Measurements from ENCODE around the gene ETFDH.
"Not testable (repeated sequence)": the region's sequence is repeated elsewhere in the genome, so short reads cannot be mapped to it uniquely, and the experiment has no call there.

The ETFDH gene

DNA sequence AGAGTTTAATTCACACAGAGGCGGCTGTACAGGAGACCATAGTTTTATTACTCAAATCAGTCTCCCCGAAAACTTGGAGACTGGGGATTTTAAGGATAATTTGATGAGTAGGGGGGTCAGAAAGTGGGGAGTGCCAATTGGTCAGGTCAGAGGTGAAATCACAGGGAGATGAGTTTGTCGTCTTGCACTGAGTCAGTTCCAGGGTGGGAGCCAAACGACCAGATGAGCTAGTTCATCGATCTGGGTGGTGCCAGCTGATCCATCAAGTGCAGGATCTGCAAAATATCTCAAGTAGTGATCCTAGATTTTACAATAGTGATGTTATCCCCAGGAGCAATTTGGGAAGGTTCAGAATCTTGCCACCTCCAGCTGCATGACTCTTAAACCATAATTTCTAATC is 4.0 kb downstream of the ETFDH start:
- no peak overlapping the region for H3K4me3 ChIP-seq
- H3K9ac ChIP-seq: no peak overlapping the region
- no peak overlapping the region for H3K4me2 ChIP-seq
- H3K9me3 ChIP-seq: no peaks in the 10 kb centered on the region
- H3K4me1 ChIP-seq: peaks cover 13% of the 10 kb centered on the region
- H3K27me3 ChIP-seq: no peaks in the 10 kb centered on the region
- no peaks in the 10 kb centered on the region for H4K20me1 ChIP-seq
- no peak for TF ChIP-seq Cebpa-rat (IDR thresholded peaks at IDR 0.05)
- H3K27ac ChIP-seq: no peak overlapping the region
- 0 out of 2 replicates have a peak, but pooled peaks cover 5% of the 10 kb centered on the region for H3K36me3 ChIP-seq

- Histone ChIP-seq H3K4me2 (no peak overlapping the region), H4K20me1 (no peaks in the 10 kb centered on the region), H3K4me3 (no peak overlapping the region), H3K9ac (no peak overlapping the region), H3K36me3 (peaks cover 9% of the 10 kb centered on the region; the same call in 1 of the 2 replicates), H3K27me3 (no peaks in the 10 kb centered on the region), H3K27ac (no peak overlapping the region), H3K9me3 (no peaks in the 10 kb centered on the region), H3K4me1 (0 out of 2 replicates have a peak, but pooled peaks cover under 1% of the 10 kb centered on the region)
- no peak for TF ChIP-seq Cebpa-rat (IDR thresholded peaks at IDR 0.05)
Measured at GRCh38 chr4:158678767-158679166, 6.7 kb downstream of the ETFDH start.

- H3K4me2 ChIP-seq: no peak overlapping the region
- no peaks in the 10 kb centered on the region for H3K9me3 ChIP-seq
- H3K27me3 ChIP-seq: no peaks in the 10 kb centered on the region
- TF ChIP-seq Cebpa-rat (IDR thresholded peaks at IDR 0.05): no peak
- H3K9ac ChIP-seq: no peak overlapping the region
- H3K27ac ChIP-seq: no peak overlapping the region
- H3K4me1 ChIP-seq: no peaks in the 10 kb centered on the region
- no peaks in the 10 kb centered on the region for H4K20me1 ChIP-seq
- peaks cover 13% of the 10 kb centered on the region; the same call in 1 of the 2 replicates for H3K36me3 ChIP-seq
- no peak overlapping the region for H3K4me3 ChIP-seq
Measured at GRCh38 chr4:158681629-158682028, 9.5 kb downstream of the ETFDH start.

DNA sequence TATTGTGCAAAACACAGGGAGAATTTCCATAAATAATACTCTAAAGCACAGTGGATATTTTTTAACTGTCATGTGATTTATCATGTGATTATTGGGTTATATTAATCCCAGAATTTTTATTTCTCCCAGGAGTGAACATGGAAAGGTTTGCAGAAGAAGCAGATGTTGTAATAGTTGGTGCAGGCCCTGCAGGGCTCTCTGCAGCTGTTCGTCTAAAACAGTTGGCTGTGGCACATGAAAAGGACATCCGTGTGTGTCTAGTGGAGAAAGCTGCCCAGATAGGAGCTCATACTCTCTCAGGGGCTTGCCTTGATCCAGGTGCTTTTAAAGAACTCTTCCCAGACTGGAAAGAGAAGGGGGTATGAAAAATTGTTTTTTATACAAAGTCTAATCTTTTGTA is 10.0 kb downstream of the ETFDH start:
- Histone ChIP-seq H3K9ac (no peak overlapping the region), H3K27me3 (no peaks in the 10 kb centered on the region)
- no peak for TF ChIP-seq Cebpa-rat (IDR thresholded peaks at IDR 0.05)

GRCh38 chr4:158688813-158689212 is 16.7 kb downstream of the ETFDH start:
- H3K27ac ChIP-seq: no peak overlapping the region
- H3K9me3 ChIP-seq: no peaks in the 10 kb centered on the region
- no peak for TF ChIP-seq Cebpa-rat (IDR thresholded peaks at IDR 0.05)
- H3K4me3 ChIP-seq: no peak overlapping the region
- H3K9ac ChIP-seq: no peak overlapping the region
- no peaks in the 10 kb centered on the region for H3K27me3 ChIP-seq
- H3K4me1 ChIP-seq: no peaks in the 10 kb centered on the region
- peaks cover 13% of the 10 kb centered on the region for H3K36me3 ChIP-seq
- H3K4me2 ChIP-seq: no peak overlapping the region
- no peaks in the 10 kb centered on the region for H4K20me1 ChIP-seq

More for the DNA sequence above, 10.0 kb downstream of the ETFDH start:
- no peak overlapping the region for H3K27ac ChIP-seq
- no peaks in the 10 kb centered on the region for H3K4me1 ChIP-seq
- H4K20me1 ChIP-seq: no peaks in the 10 kb centered on the region
- peaks cover 13% of the 10 kb centered on the region; the same call in 1 of the 2 replicates for H3K36me3 ChIP-seq
- H3K4me3 ChIP-seq: no peak overlapping the region
- H3K4me2 ChIP-seq: no peak overlapping the region
- no peaks in the 10 kb centered on the region for H3K9me3 ChIP-seq

- H3K4me3 ChIP-seq: no peak overlapping the region
- H3K4me2 ChIP-seq: no peak overlapping the region
- H4K20me1 ChIP-seq: no peaks in the 10 kb centered on the region
- no peak for TF ChIP-seq Cebpa-rat (IDR thresholded peaks at IDR 0.05)
- H3K9me3 ChIP-seq: no peaks in the 10 kb centered on the region
- no peaks in the 10 kb centered on the region for H3K4me1 ChIP-seq
- H3K36me3 ChIP-seq: peaks cover 59% of the 10 kb centered on the region
- no peak overlapping the region for H3K9ac ChIP-seq
- H3K27me3 ChIP-seq: no peaks in the 10 kb centered on the region
- no peak overlapping the region for H3K27ac ChIP-seq
Measured at GRCh38 chr4:158704274-158704673, 32.2 kb downstream of the ETFDH start.

- H3K4me3 ChIP-seq: no peak overlapping the region
- peaks cover 96% of the 10 kb centered on the region for H3K36me3 ChIP-seq
Measured at GRCh38 chr4:158710814-158711213, 38.7 kb downstream of the ETFDH start.

GRCh38 chr4:158712622-158713021 is 40.5 kb downstream of the ETFDH start:
- H3K4me3 ChIP-seq, H3K9me3 ChIP-seq, H4K20me1 ChIP-seq, H3K27me3 ChIP-seq, H3K4me1 ChIP-seq, H3K27ac ChIP-seq, H3K4me2 ChIP-seq, H3K9ac ChIP-seq: not testable (repeated sequence)
- H3K36me3 ChIP-seq: peaks cover 95% of the 10 kb centered on the region

More at GRCh38 chr4:158710814-158711213, 38.7 kb downstream of the ETFDH start:
- no peaks in the 10 kb centered on the region for H4K20me1 ChIP-seq
- H3K27ac ChIP-seq: no peak overlapping the region
- no peaks in the 10 kb centered on the region for H3K4me1 ChIP-seq
- TF ChIP-seq Cebpa-rat (IDR thresholded peaks at IDR 0.05): no peak
- H3K9ac ChIP-seq: no peak overlapping the region
- H3K4me2 ChIP-seq: no peak overlapping the region
- H3K27me3 ChIP-seq: no peaks in the 10 kb centered on the region
- H3K9me3 ChIP-seq: no peaks in the 10 kb centered on the region

DNA sequence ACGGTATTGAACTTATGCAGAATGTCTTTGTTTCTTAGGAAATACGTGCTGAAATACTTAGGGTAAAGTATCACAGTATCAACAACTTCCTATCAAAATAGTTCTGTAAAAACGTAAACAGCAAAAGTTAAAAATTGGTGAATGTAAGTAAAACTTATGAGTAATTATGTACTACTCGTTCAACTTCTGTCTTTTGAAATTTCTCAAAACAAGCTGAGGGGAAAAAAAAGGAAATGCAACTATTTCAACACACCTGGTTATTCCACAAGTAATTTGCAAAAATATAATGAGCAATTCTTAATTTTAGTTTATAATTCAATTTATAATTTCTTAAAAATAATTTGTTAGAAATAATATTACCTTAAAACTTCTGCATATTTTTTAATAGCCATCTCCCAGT is 42.8 kb downstream of the ETFDH start:
- no peaks in the 10 kb centered on the region for H4K20me1 ChIP-seq
- H3K36me3 ChIP-seq: peaks cover 95% of the 10 kb centered on the region
- no peak overlapping the region for H3K4me2 ChIP-seq
- H3K27ac ChIP-seq: no peak overlapping the region
- no peak overlapping the region for H3K9ac ChIP-seq
- no peaks in the 10 kb centered on the region for H3K27me3 ChIP-seq
- H3K9me3 ChIP-seq: no peaks in the 10 kb centered on the region
- TF ChIP-seq Cebpa-rat (IDR thresholded peaks at IDR 0.05): no peak
- no peak overlapping the region for H3K4me3 ChIP-seq
- no peaks in the 10 kb centered on the region for H3K4me1 ChIP-seq

GRCh38 chr4:158715802-158716201 is 43.7 kb downstream of the ETFDH start:
- Histone ChIP-seq H3K4me3 (no peak overlapping the region), H3K9ac (no peak overlapping the region), H3K4me1 (no peaks in the 10 kb centered on the region), H3K27ac (no peak overlapping the region), H3K4me2 (no peak overlapping the region), H4K20me1 (no peaks in the 10 kb centered on the region), H3K9me3 (no peaks in the 10 kb centered on the region), H3K27me3 (no peaks in the 10 kb centered on the region), H3K36me3 (peaks cover 92% of the 10 kb centered on the region)
- no peak for TF ChIP-seq Cebpa-rat (IDR thresholded peaks at IDR 0.05)

DNA sequence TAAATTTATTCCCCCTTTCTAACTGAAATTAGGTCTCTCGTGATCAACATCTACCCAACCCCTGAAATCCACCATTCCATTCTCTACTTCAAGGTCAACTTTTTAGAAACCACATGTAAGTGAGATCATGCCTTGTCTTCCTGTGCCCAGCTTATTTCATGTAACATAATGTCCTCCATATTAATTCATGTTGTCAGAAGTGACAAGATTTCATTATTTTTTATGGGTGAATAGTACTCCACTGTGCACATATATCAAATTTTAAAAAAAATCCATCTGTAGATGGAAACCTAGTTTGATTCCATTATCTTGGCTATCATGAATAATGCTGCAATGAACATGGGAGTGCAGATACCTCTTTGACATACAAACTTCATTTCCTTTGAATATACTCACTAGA is 49.6 kb downstream of the ETFDH start:
- no peak for TF ChIP-seq Cebpa-rat (IDR thresholded peaks at IDR 0.05)
- H3K27ac ChIP-seq: no peak overlapping the region
- peaks cover 43% of the 10 kb centered on the region for H3K36me3 ChIP-seq
- H3K9me3 ChIP-seq: no peaks in the 10 kb centered on the region
- peak overlapping the region; percentile 86; the same call in 1 of the 2 replicates for H3K4me2 ChIP-seq
- H3K27me3 ChIP-seq: no peaks in the 10 kb centered on the region
- no peaks in the 10 kb centered on the region for H4K20me1 ChIP-seq
- no peak overlapping the region for H3K9ac ChIP-seq
- H3K4me1 ChIP-seq: peaks cover 17% of the 10 kb centered on the region
- H3K4me3 ChIP-seq: no peak overlapping the region

Measured in BLaER1 (cell line).